Caco-2 (cell line): ENCODE measurements around the gene FDXR. TPM values are rescaled to one million over a fixed set of nuclear protein-coding genes. Genes with fewer than 3 reads are reported as not detected.

ENCODE experiments used
- BruUV-seq: library from RNA; stranded (reverse); fragments of 400-500 nt; replicated peaks from 2 replicates; lab custom pipeline; 2021; lab: Mats Ljungman, UMichigan
- CTCF ChIA-PET: fragments of 300-600 bp; sonication (Branson Sonifier 250); formaldehyde crosslinking; loops from one replicate; lab custom pipeline; 2022; ENCODE audit warnings: antibody characterized with exemption; lab: Charles Lee
- POLR2A ChIA-PET: fragments of 300-600 bp; sonication (Branson Sonifier 250); formaldehyde crosslinking; loops from one replicate; lab custom pipeline; 2022; ENCODE audit warnings: antibody characterized with exemption; lab: Charles Lee
- DNase-seq, 2 experiments: peaks; one replicate each; pipeline versions ENCODE4 v3.0.0 to v3.0.0-alpha.2; 2020 to 2022
- H3K27me3 ChIP-seq: replicated peaks from 2 replicates; pipeline ENCODE4 v1.6.0; 2011; ENCODE audit warnings: low read length; ENCODE audit not compliant: control insufficient read depth, insufficient read depth
- H3K36me3 ChIP-seq: 2 replicates; pipeline ENCODE4 v1.5.1; 2011; ENCODE audit warnings: low read length; ENCODE audit not compliant: control insufficient read depth, insufficient read depth
- H3K4me1 ChIP-seq: fragments of 250-450 bp; sonication (Bioruptor Pico); 2 replicates; pipeline ENCODE4 v1.5.1; 2020; ENCODE audit warnings: mild to moderate bottlenecking
- H3K4me3 ChIP-seq: 2 replicates; pipeline ENCODE4 v1.5.1; 2011; ENCODE audit warnings: low read depth, mild to moderate bottlenecking, control low read depth, low read length
- H3K9me3 ChIP-seq: fragments of 250-450 bp; sonication (Bioruptor Pico); 2 replicates; pipeline ENCODE4 v1.5.1; 2020; ENCODE audit warnings: mild to moderate bottlenecking, moderate library complexity
- H3K27ac Mint-ChIP-seq: one replicate; pipeline ENCODE4 v1.8.0; 2022; ENCODE audit warnings: mixed read lengths; ENCODE audit not compliant: unreplicated experiment
- H3K27me3 Mint-ChIP-seq: one replicate; pipeline ENCODE4 v1.8.0; 2022; ENCODE audit warnings: mixed read lengths; ENCODE audit not compliant: insufficient read depth, unreplicated experiment
- H3K36me3 Mint-ChIP-seq: one replicate; pipeline ENCODE4 v1.8.0; 2022; ENCODE audit warnings: mild to moderate bottlenecking, mixed read lengths; ENCODE audit not compliant: insufficient read depth, unreplicated experiment
- H3K4me1 Mint-ChIP-seq: one replicate; pipeline ENCODE4 v1.8.0; 2022; ENCODE audit warnings: low read depth, mixed read lengths; ENCODE audit not compliant: unreplicated experiment
- H3K4me3 Mint-ChIP-seq: one replicate; pipeline ENCODE4 v1.8.0; 2022; ENCODE audit warnings: mild to moderate bottlenecking, moderate library complexity, mixed read lengths; ENCODE audit not compliant: unreplicated experiment
- H3K9me3 Mint-ChIP-seq: one replicate; pipeline ENCODE4 v1.8.0; 2022; ENCODE audit warnings: mixed read lengths; ENCODE audit not compliant: unreplicated experiment
- intact Hi-C: fragments of 100-400 bp; cut with micrococcal nuclease; formaldehyde crosslinking; loops from one replicate; pipeline ENCODE4 v1.10.0; 2022; ENCODE audit not compliant: unreplicated experiment
- total RNA-seq: library from RNA; stranded (reverse); gene quantifications from 2 replicates; pipeline ENCODE4 v1.2.3, GENCODE V29; 2022
- TF ChIP-seq, protein P1 (sequence below), 2 experiments: fragments of 200-600 bp in 1 of 2; IDR thresholded peaks; 1 replicate in 1 of 2; 2 replicates in 1 of 2; pipeline versions ENCODE4 v1.5.1 to v1.8.0; 2011 to 2022; ENCODE audit warnings: antibody characterized with exemption in 1 of 2, control low read depth in 1 of 2, inconsistent platforms in 1 of 2, low read depth in 1 of 2, low read length in 1 of 2, mild to moderate bottlenecking in 1 of 2, moderate library complexity in 1 of 2; ENCODE audit not compliant: insufficient read depth in 1 of 2, severe bottlenecking in 1 of 2, unreplicated experiment in 1 of 2

The FDXR gene
- total RNA-seq, 1 experiment from 2014 or later, result 19.0 TPM

DNA sequence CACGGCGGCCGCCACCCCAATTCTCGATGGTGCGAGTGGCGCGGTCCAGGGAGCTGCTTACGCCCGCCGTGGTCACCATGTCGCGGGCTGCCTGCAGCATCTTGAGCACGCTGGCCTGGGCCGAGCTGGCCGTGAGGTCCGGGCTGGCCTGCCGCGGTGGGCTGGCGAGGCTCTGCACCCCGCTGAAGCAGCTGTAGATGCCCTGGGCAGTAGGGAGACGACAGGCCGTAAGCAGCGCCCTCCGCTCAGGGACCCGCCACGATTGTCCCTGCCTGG is 29.5 kb downstream of the FDXR start:
- Histone ChIP-seq H3K4me3 (no peak overlapping the region), H3K9me3 (no peaks in the 10 kb centered on the region), H3K36me3 (no peaks in the 10 kb centered on the region), H3K4me1 (no peaks in the 10 kb centered on the region), H3K27me3 (no peaks in the 10 kb centered on the region)
- H3K36me3 Mint-ChIP-seq, result peaks cover 35% of the 10 kb centered on the region
- peak overlapping the region; percentile 44 for H3K4me3 Mint-ChIP-seq
- TF ChIP-seq, protein P1, sequence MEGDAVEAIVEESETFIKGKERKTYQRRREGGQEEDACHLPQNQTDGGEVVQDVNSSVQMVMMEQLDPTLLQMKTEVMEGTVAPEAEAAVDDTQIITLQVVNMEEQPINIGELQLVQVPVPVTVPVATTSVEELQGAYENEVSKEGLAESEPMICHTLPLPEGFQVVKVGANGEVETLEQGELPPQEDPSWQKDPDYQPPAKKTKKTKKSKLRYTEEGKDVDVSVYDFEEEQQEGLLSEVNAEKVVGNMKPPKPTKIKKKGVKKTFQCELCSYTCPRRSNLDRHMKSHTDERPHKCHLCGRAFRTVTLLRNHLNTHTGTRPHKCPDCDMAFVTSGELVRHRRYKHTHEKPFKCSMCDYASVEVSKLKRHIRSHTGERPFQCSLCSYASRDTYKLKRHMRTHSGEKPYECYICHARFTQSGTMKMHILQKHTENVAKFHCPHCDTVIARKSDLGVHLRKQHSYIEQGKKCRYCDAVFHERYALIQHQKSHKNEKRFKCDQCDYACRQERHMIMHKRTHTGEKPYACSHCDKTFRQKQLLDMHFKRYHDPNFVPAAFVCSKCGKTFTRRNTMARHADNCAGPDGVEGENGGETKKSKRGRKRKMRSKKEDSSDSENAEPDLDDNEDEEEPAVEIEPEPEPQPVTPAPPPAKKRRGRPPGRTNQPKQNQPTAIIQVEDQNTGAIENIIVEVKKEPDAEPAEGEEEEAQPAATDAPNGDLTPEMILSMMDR (IDR thresholded peaks at IDR 0.05; ENCODE audit: insufficient read depth in 1 of 2, low read depth in 1 of 2, low read length in 1 of 2, severe bottlenecking in 1 of 2, unreplicated experiment in 1 of 2), result no peak
- intact Hi-C loops, result no loop called here
- H3K27ac Mint-ChIP-seq, result no peak overlapping the region
- H3K4me1 Mint-ChIP-seq, result no peaks in the 10 kb centered on the region
- ChIA-PET POLR2A (interaction anchor here (0.5 to 1.8 kb wide), 4 partner anchors 9 to 1612 kb away, joined by 3 to 18 read pairs (median 10); partner anchors contain the start of gene FDXR), CTCF (interaction anchor here (0.5 to 3.2 kb wide), 18 partner anchors 9 to 170 kb away, joined by 3 to 43 read pairs (median 4); partner anchors contain the start of genes FDXR, GRIN2C, MRPL58 and NAT9)
- BruUV-seq, result no TSS peak
- no peaks in the 10 kb centered on the region for H3K27me3 Mint-ChIP-seq
- DNase-seq, result no peak
- no peaks in the 10 kb centered on the region for H3K9me3 Mint-ChIP-seq

GRCh38 chr17:74842599-74843351 is 30.0 kb downstream of the FDXR start:
- H3K9me3 ChIP-seq, result no peaks in the 10 kb centered on the region
- H3K4me3 Mint-ChIP-seq, result peak overlapping the region; percentile 39
- H3K4me1 Mint-ChIP-seq, result no peaks in the 10 kb centered on the region
- TF ChIP-seq, protein P1 (IDR thresholded peaks at IDR 0.05; ENCODE audit: insufficient read depth in 1 of 2, low read depth in 1 of 2, low read length in 1 of 2, severe bottlenecking in 1 of 2, unreplicated experiment in 1 of 2), result peak; percentile 62 to 69
- peak overlapping the region; percentile 35 for H3K4me3 ChIP-seq
- intact Hi-C loops, result no loop called here
- no peaks in the 10 kb centered on the region for H3K27me3 Mint-ChIP-seq
- POLR2A ChIA-PET, result interaction anchor here (0.5 to 1.8 kb wide), 5 partner anchors 9 to 1611 kb away, joined by 3 to 18 read pairs (median 6); partner anchors contain the start of gene FDXR
- H3K27ac Mint-ChIP-seq, result no peak overlapping the region
- BruUV-seq, result no TSS peak
- H3K36me3 Mint-ChIP-seq, result peaks cover 35% of the 10 kb centered on the region
- H3K9me3 Mint-ChIP-seq, result no peaks in the 10 kb centered on the region
- H3K4me1 ChIP-seq, result no peaks in the 10 kb centered on the region
- H3K27me3 ChIP-seq, result no peaks in the 10 kb centered on the region
- no peaks in the 10 kb centered on the region for H3K36me3 ChIP-seq
- peak in 1 of 2 experiments; percentile 81 for DNase-seq
- CTCF ChIA-PET, result interaction anchor here (0.5 to 3.2 kb wide), 19 partner anchors 10 to 252 kb away, joined by 3 to 43 read pairs (median 3); partner anchors contain the start of genes FDXR, GRIN2C, MRPL58 and NAT9

DNA sequence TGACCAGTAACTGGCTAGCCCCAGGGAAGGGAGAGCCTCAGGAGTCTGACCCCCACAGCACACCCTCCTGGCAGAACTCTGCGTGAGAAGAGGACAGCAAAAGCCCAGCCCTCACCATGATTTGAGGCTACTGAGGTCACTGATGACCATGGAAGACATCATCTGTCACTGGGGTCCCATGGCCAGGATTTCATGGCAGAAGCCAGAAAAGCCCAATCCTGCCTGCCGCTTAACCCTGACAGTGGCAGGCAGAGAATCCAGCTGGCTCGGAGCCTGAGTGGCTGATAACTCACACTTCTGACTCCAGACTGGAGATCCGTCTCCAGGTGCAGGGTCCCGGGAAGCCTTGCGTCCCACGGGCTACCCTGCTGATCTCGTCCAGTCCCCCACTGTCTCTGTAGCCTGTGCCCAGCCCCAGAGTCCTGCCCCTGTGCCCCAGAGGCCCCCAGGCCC is 30.6 kb downstream of the FDXR start:
- no peaks in the 10 kb centered on the region for H3K4me1 Mint-ChIP-seq
- peak overlapping the region; percentile 39 for H3K4me3 Mint-ChIP-seq
- H3K9me3 ChIP-seq, result no peaks in the 10 kb centered on the region
- H3K9me3 Mint-ChIP-seq, result no peaks in the 10 kb centered on the region
- H3K4me3 ChIP-seq, result peak overlapping the region; percentile 35
- TF ChIP-seq, protein P1 (IDR thresholded peaks at IDR 0.05; ENCODE audit: insufficient read depth in 1 of 2, low read depth in 1 of 2, low read length in 1 of 2, severe bottlenecking in 1 of 2, unreplicated experiment in 1 of 2), result no peak
- H3K27me3 ChIP-seq, result no peaks in the 10 kb centered on the region
- no TSS peak for BruUV-seq
- no peaks in the 10 kb centered on the region for H3K4me1 ChIP-seq
- POLR2A ChIA-PET, result interaction anchor here (0.5 to 1.8 kb wide), 3 partner anchors 10 to 1408 kb away, joined by 3 to 18 read pairs (median 14); partner anchors contain the start of gene FDXR
- peaks cover 35% of the 10 kb centered on the region for H3K36me3 Mint-ChIP-seq
- no peaks in the 10 kb centered on the region for H3K27me3 Mint-ChIP-seq
- intact Hi-C loops, result no loop called here
- no peak overlapping the region for H3K27ac Mint-ChIP-seq
- H3K36me3 ChIP-seq, result no peaks in the 10 kb centered on the region
- CTCF ChIA-PET, result interaction anchor here (0.6 to 3.2 kb wide), 10 partner anchors 11 to 221 kb away, joined by 3 to 43 read pairs (median 7); partner anchors contain the start of genes FDXR and GRIN2C
- DNase-seq, result no peak
